Duodenal mucosa (tissue), 2 donors: ENCODE data around the gene CCDC178.
"Not testable (repeated sequence)": the region's sequence is repeated elsewhere in the genome, so short reads cannot be mapped to it uniquely, and the experiment has no call there.

Source experiments
- H3K27ac ChIP-seq: one replicate; pipeline ENCODE4 v1.7.0; 2013; ENCODE audit warnings: low read depth, low read length
- H3K27me3 ChIP-seq, 2 donors: one replicate each; pipeline ENCODE4 v1.7.0; 2013; ENCODE audit warnings: low read length in 2 of 2, control low read depth in 1 of 2; ENCODE audit not compliant: insufficient read depth in 2 of 2, control insufficient read depth in 1 of 2
- H3K36me3 ChIP-seq, 2 donors: one replicate each; pipeline ENCODE4 v1.7.0; 2013; ENCODE audit warnings: low read length in 2 of 2, control low read depth in 1 of 2; ENCODE audit not compliant: insufficient read depth in 2 of 2, control insufficient read depth in 1 of 2
- H3K4me1 ChIP-seq, 2 donors: one replicate each; pipeline ENCODE4 v1.7.0; 2013; ENCODE audit warnings: low read length in 2 of 2, control low read depth in 1 of 2; ENCODE audit not compliant: insufficient read depth in 2 of 2, control insufficient read depth in 1 of 2
- H3K4me3 ChIP-seq, 2 donors: one replicate each; pipeline ENCODE4 v1.7.0; 2013; ENCODE audit warnings: low read length in 2 of 2, low read depth in 1 of 2
- H3K9ac ChIP-seq, 2 donors: one replicate each; pipeline ENCODE4 v1.7.0; 2013; ENCODE audit warnings: low read length in 2 of 2, low read depth in 1 of 2
- H3K9me3 ChIP-seq, 2 donors: one replicate each; pipeline ENCODE4 v1.7.0; 2013; ENCODE audit warnings: low read length in 2 of 2, control low read depth in 1 of 2; ENCODE audit not compliant: control insufficient read depth in 1 of 2

Gene CCDC178

GRCh38 chr18:33369711-33370449, 70.6 kb downstream of the CCDC178 start:
- Histone ChIP-seq H3K36me3 (no peaks in the 10 kb centered on the region), H3K4me1 (no peaks in the 10 kb centered on the region), H3K27me3 (no peaks in the 10 kb centered on the region), H3K9ac (no peak overlapping the region), H3K4me3 (no peak overlapping the region), H3K27ac (no peak overlapping the region), H3K9me3 (no peaks in the 10 kb centered on the region)

GRCh38 chr18:33356735-33357134, 83.8 kb downstream of the CCDC178 start:
- Histone ChIP-seq H3K9ac (no peak overlapping the region), H3K27ac (no peak overlapping the region), H3K4me3 (no peak overlapping the region), H3K36me3 (no peaks in the 10 kb centered on the region), H3K9me3 (no peaks in the 10 kb centered on the region), H3K27me3 (no peaks in the 10 kb centered on the region), H3K4me1 (no peaks in the 10 kb centered on the region)

GRCh38 chr18:33355756-33356155, 84.8 kb downstream of the CCDC178 start:
- Histone ChIP-seq H3K4me3 (no peak overlapping the region), H3K9me3 (no peaks in the 10 kb centered on the region), H3K27ac (no peak overlapping the region), H3K9ac (no peak overlapping the region), H3K4me1 (no peaks in the 10 kb centered on the region), H3K36me3 (no peaks in the 10 kb centered on the region), H3K27me3 (no peaks in the 10 kb centered on the region)

GRCh38 chr18:33355263-33355662, 85.3 kb downstream of the CCDC178 start:
- no peak overlapping the region for H3K27ac ChIP-seq
- no peak overlapping the region for H3K4me3 ChIP-seq
- no peaks in the 10 kb centered on the region for H3K9me3 ChIP-seq
- H3K27me3 ChIP-seq = no peaks in the 10 kb centered on the region
- H3K4me1 ChIP-seq = no peaks in the 10 kb centered on the region
- H3K36me3 ChIP-seq = no peaks in the 10 kb centered on the region
- no peak overlapping the region for H3K9ac ChIP-seq

GRCh38 chr18:33350256-33350655, 90.3 kb downstream of the CCDC178 start:
- H3K4me3 ChIP-seq = no peak overlapping the region
- no peaks in the 10 kb centered on the region for H3K27me3 ChIP-seq
- H3K9ac ChIP-seq = no peak overlapping the region
- no peaks in the 10 kb centered on the region for H3K4me1 ChIP-seq
- H3K27ac ChIP-seq = no peak overlapping the region
- H3K36me3 ChIP-seq = no peaks in the 10 kb centered on the region
- H3K9me3 ChIP-seq = no peaks in the 10 kb centered on the region

GRCh38 chr18:33339733-33340132, 100.8 kb downstream of the CCDC178 start:
- H3K4me1 ChIP-seq, H3K27ac ChIP-seq, H3K27me3 ChIP-seq, H3K36me3 ChIP-seq, H3K9me3 ChIP-seq, H3K4me3 ChIP-seq, H3K9ac ChIP-seq: not testable (repeated sequence)

- Histone ChIP-seq H3K27ac (no peak overlapping the region), H3K9me3 (no peaks in the 10 kb centered on the region), H3K9ac (no peak overlapping the region), H3K27me3 (no peaks in the 10 kb centered on the region), H3K4me1 (no peaks in the 10 kb centered on the region), H3K36me3 (no peaks in the 10 kb centered on the region), H3K4me3 (no peak overlapping the region)
Observed at GRCh38 chr18:33334781-33335180, 105.7 kb downstream of the CCDC178 start.

GRCh38 chr18:33330711-33331110, 109.8 kb downstream of the CCDC178 start:
- Histone ChIP-seq H3K4me3 (no peak overlapping the region), H3K9ac (no peak overlapping the region), H3K27ac (no peak overlapping the region), H3K36me3 (no peaks in the 10 kb centered on the region), H3K27me3 (no peaks in the 10 kb centered on the region), H3K9me3 (no peaks in the 10 kb centered on the region), H3K4me1 (no peaks in the 10 kb centered on the region)

GRCh38 chr18:33326975-33327374, 113.5 kb downstream of the CCDC178 start:
- Histone ChIP-seq H3K27me3 (no peaks in the 10 kb centered on the region), H3K9ac (no peak overlapping the region), H3K27ac (no peak overlapping the region), H3K9me3 (no peaks in the 10 kb centered on the region), H3K36me3 (no peaks in the 10 kb centered on the region), H3K4me1 (no peaks in the 10 kb centered on the region), H3K4me3 (no peak overlapping the region)

- H3K27me3 ChIP-seq = no peaks in the 10 kb centered on the region
- no peak overlapping the region for H3K4me3 ChIP-seq
- no peak overlapping the region for H3K9ac ChIP-seq
- H3K36me3 ChIP-seq = no peaks in the 10 kb centered on the region
- H3K9me3 ChIP-seq = peaks cover 0 to 3% of the 10 kb centered on the region in 2 donors
- H3K4me1 ChIP-seq = no peaks in the 10 kb centered on the region
- H3K27ac ChIP-seq = no peak overlapping the region
Observed at GRCh38 chr18:33317640-33318039, 122.9 kb downstream of the CCDC178 start.
